A549 (cell line): ENCODE data around the gene AKT1S1. TPM values are rescaled to one million over a fixed set of nuclear protein-coding genes. Genes with fewer than 3 reads are reported as not detected.

ENCODE experiments used
- ATAC-seq, 2 experiments: fragments of 200-7000 bp in 1 of 2; fragments of >200 bp in 1 of 2; cut with Nextera tagmentation in 1 of 2; cut with Tn5 transposase in 1 of 2; 3 replicates each; pipeline versions ENCODE4 v1.8.0 to v1.9.1; 2018 to 2020; ENCODE audit warnings: mild to moderate bottlenecking in 1 of 2, moderate library complexity in 1 of 2
- CTCF ChIA-PET: fragments of 300-600 bp; sonication (Branson Sonifier 250); formaldehyde crosslinking; extraction: SDS; loops from one replicate; lab custom pipeline; 2021; ENCODE audit warnings: antibody characterized with exemption, inconsistent platforms; lab: Yijun Ruan, JAX
- POLR2A ChIA-PET: fragments of 350-600 bp; formaldehyde crosslinking; extraction: SDS; loops from one replicate; lab custom pipeline; 2021; ENCODE audit warnings: antibody characterized with exemption, inconsistent platforms; lab: Yijun Ruan, JAX
- DNase-seq, 2 experiments: peaks; one replicate each; pipeline versions ENCODE4 v3.0.0 to v3.0.0-alpha.2; 2011 to 2016; ENCODE audit warnings: low read depth in 1 of 2, low spot score in 1 of 2
- FAIRE-seq: peaks from 2 replicates; lab custom pipeline; 2011; peaks lifted over from hg19 to GRCh38; lab: Jason Lieb, UNC
- H3K27ac ChIP-seq, 2 experiments: fragments of >200 bp; sonication (Bioruptor Twin); formaldehyde crosslinking; 3 replicates each; pipeline ENCODE4 v1.5.1; 2016 to 2017
- H3K4me1 ChIP-seq: fragments of >200 bp; sonication (Bioruptor Twin); formaldehyde crosslinking; 3 replicates; pipeline ENCODE4 v1.6.1; 2016
- H3K4me2 ChIP-seq: fragments of >200 bp; sonication (Bioruptor Twin); formaldehyde crosslinking; 3 replicates; pipeline ENCODE4 v1.6.1; 2016
- H3K4me3 ChIP-seq: fragments of >200 bp; sonication (Bioruptor Twin); formaldehyde crosslinking; 3 replicates; pipeline ENCODE4 v1.5.1; 2016
- H3K9me3 ChIP-seq: fragments of >200 bp; sonication (Bioruptor Twin); formaldehyde crosslinking; 3 replicates; pipeline ENCODE4 v1.6.1; 2016
- CEBPB ChIP-seq, 2 experiments: fragments of >200 bp in 1 of 2; sonication (Bioruptor Twin) in 1 of 2; formaldehyde crosslinking in 1 of 2; IDR thresholded peaks; 2 replicates each; pipeline ENCODE4 v1.6.1; 2012 to 2016
- CTCF ChIP-seq: fragments of >200 bp; sonication (Bioruptor Twin); formaldehyde crosslinking; IDR thresholded peaks from 3 replicates; pipeline ENCODE4 v1.5.1; 2016
- FOSL2 ChIP-seq, 2 experiments: fragments of 450-650 bp in 1 of 2; fragments of >200 bp in 1 of 2; sonication (Bioruptor Twin) in 1 of 2; formaldehyde crosslinking; IDR thresholded peaks; 2 replicates each; pipeline versions ENCODE4 v1.5.0 to v1.6.1; 2016 to 2020; ENCODE audit warnings: mild to moderate bottlenecking in 1 of 2, moderate library complexity in 1 of 2
- FOXS1 ChIP-seq: fragments of 250-450 bp; sonication (Bioruptor Pico); IDR thresholded peaks from 2 replicates; pipeline ENCODE4 v1.5.0; 2020; ENCODE audit warnings: mild to moderate bottlenecking, moderate library complexity
- GATA3 ChIP-seq: IDR thresholded peaks from 2 replicates; pipeline ENCODE4 v1.6.1; 2012; ENCODE audit warnings: borderline replicate concordance
- HMGXB4 ChIP-seq: fragments of 250-450 bp; sonication (Bioruptor Pico); IDR thresholded peaks from 2 replicates; pipeline ENCODE4 v1.5.0; 2021; ENCODE audit warnings: mild to moderate bottlenecking, moderate library complexity, borderline replicate concordance
- HOXA7 ChIP-seq: fragments of 250-450 bp; sonication (Bioruptor Pico); IDR thresholded peaks from 2 replicates; pipeline ENCODE4 v1.5.0; 2020; ENCODE audit warnings: mild to moderate bottlenecking, moderate library complexity
- KDM1A ChIP-seq: fragments of 200-600 bp; sonication (generic); IDR thresholded peaks from 2 replicates; pipeline ENCODE4 v1.6.1; 2016; ENCODE audit warnings: low read depth, mild to moderate bottlenecking
- NPAS2 ChIP-seq: fragments of 250-450 bp; sonication (Bioruptor Pico); IDR thresholded peaks from 2 replicates; pipeline ENCODE4 v1.8.0; 2022; ENCODE audit warnings: mild to moderate bottlenecking, moderate library complexity, borderline replicate concordance
- PBX3 ChIP-seq: IDR thresholded peaks from 2 replicates; pipeline ENCODE4 v1.6.1; 2012
- RAD21 ChIP-seq, 2 experiments: fragments of >200 bp in 1 of 2; sonication (Bioruptor Twin) in 1 of 2; formaldehyde crosslinking in 1 of 2; IDR thresholded peaks in 1 of 2; conservative IDR thresholded peaks in 1 of 2; 2 replicates in 1 of 2; 3 replicates in 1 of 2; pipeline ENCODE4 v1.6.1; 2012 to 2018; ENCODE audit warnings: inconsistent platforms in 1 of 2
- RARB ChIP-seq: fragments of 250-450 bp; sonication (Bioruptor Pico); IDR thresholded peaks from 2 replicates; pipeline ENCODE4 v1.8.0; 2021; ENCODE audit warnings: mild to moderate bottlenecking, moderate library complexity
- REST ChIP-seq: fragments of 200-600 bp; sonication (generic); IDR thresholded peaks from 2 replicates; pipeline ENCODE4 v1.6.1; 2016; ENCODE audit warnings: antibody characterized with exemption, mild to moderate bottlenecking, moderate library complexity
- SREBF2 ChIP-seq: fragments of 450-650 bp; IDR thresholded peaks from 2 replicates; pipeline ENCODE4 v1.6.1; 2014; ENCODE audit warnings: mild to moderate bottlenecking, moderate library complexity
- ZC3H11A ChIP-seq: fragments of 450-650 bp; IDR thresholded peaks from 2 replicates; pipeline ENCODE4 v1.6.1; 2014; ENCODE audit warnings: antibody characterized with exemption, mild to moderate bottlenecking
- WGBS: methylation state at CpG from one replicate; pipeline ENCODE4 v1.1.6; 2017; ENCODE audit errors: missing lambda C conversion rate; 5-methylcytosine and 5-hydroxymethylcytosine counted together
- polyA plus RNA-seq, 4 experiments: library from polyadenylated mRNA; depleted of rRNA in 3 of 4; stranded (reverse); fragments of >200 nt; fragmentation: RNase III in 1 of 4; extraction: RNeasy Plus Mini Kit Qiagen cat#74134 plus additional on column Dnase treatment in 1 of 4; gene quantifications; 2 replicates in 3 of 4; 3 replicates in 1 of 4; pipeline ENCODE4 v1.2.3, GENCODE V29; 2011 to 2017
- TF ChIP-seq, protein P1 (sequence below): fragments of 150-350 bp; IDR thresholded peaks from 2 replicates; pipeline ENCODE4 v1.6.1; 2014; ENCODE audit warnings: low read depth, mild to moderate bottlenecking, low read length

AKT1S1 gene
- polyA plus RNA-seq, 2 of the 4 experiments (the other 2 are of a cell fraction) = 39.2 to 75.9 TPM

DNA sequence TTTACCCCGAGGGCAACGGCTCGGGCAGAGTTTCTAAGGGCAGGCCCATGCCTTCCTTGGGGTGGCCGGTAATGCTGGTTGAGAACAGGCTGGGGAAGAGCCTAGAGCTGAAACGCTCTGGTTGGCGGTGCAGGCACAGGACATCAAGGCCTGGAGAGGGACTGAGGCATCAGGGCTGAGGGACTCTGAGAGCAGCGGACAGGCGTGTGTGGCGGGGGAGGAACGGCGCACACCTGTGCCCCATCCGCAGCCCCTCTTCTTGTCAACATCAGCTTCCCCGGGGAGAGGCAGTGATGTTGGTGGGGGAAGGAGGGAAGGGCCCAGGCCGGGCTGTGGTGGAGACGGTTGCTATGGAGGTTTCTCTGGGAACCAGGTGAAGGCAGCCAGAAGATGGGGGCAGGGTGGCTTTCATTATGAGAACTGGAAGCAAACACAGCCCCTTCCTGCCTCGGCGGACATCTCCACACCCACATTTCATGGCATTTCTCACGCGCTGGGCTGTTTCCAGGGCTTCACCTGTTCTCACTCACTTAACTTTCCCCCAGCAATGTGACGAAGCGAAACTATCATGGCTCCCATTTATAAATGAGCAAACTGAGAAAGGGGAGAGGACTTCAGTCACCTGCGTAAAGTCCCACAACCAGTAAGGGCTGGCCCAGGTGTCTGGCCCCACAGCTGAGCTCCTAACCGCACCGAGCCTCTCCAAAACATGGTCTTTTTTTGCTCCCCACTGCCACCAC, 43.6 kb upstream of the AKT1S1 start:
- POLR2A ChIA-PET = interaction anchor here (1.4 to 3.8 kb wide), 2 partner anchors 8 to 9 kb away, joined by 3 to 22 read pairs; partner anchors contain the start of genes ATF5 and NUP62
- no peak overlapping the region for H3K4me2 ChIP-seq
- no peaks in the 10 kb centered on the region for H3K9me3 ChIP-seq
- 93% methylated on average over 24 of the region's 24 CpGs for WGBS
- DNase-seq (no peak), FAIRE-seq (no peak), ATAC-seq (no peak)
- TF ChIP-seq SREBF2 (no peak), FOXS1 (CRISPR knock-in tag) (no peak), REST (no peak), NPAS2 (no peak), HMGXB4 (CRISPR knock-in tag) (no peak), PBX3 (no peak), FOSL2 (IDR thresholded peaks at IDR 0.05) (no peak), FOSL2 (CRISPR knock-in tag; IDR thresholded peaks at IDR 0.05) (no peak), RAD21 (conservative IDR thresholded peaks at IDR 0.05 in 1 of 2, IDR thresholded peaks at IDR 0.05 in 1 of 2) (no peak), RARB (CRISPR knock-in tag) (no peak), HOXA7 (CRISPR knock-in tag) (no peak), KDM1A (no peak), CEBPB (IDR thresholded peaks at IDR 0.05) (no peak), CTCF (no peak), GATA3 (no peak), ZC3H11A (no peak)
- TF ChIP-seq, protein P1, sequence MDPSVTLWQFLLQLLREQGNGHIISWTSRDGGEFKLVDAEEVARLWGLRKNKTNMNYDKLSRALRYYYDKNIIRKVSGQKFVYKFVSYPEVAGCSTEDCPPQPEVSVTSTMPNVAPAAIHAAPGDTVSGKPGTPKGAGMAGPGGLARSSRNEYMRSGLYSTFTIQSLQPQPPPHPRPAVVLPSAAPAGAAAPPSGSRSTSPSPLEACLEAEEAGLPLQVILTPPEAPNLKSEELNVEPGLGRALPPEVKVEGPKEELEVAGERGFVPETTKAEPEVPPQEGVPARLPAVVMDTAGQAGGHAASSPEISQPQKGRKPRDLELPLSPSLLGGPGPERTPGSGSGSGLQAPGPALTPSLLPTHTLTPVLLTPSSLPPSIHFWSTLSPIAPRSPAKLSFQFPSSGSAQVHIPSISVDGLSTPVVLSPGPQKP = no peak
- TF ChIP-seq, all 56 proteins: peak for 0
- H3K4me3 ChIP-seq = no peak overlapping the region
- peaks cover 7% of the 10 kb centered on the region; the same call in 2 of the 3 replicates for H3K4me1 ChIP-seq
- H3K27ac ChIP-seq = no peak overlapping the region
- CTCF ChIA-PET = interaction anchor here (1.0 to 1.4 kb wide), 2 partner anchors 17 to 21 kb away, joined by 3 to 5 read pairs; no protein-coding TSS in a partner anchor
